ENCODE results near the gene WASF3.
"Not testable (repeated sequence)": the region's sequence is repeated elsewhere in the genome, so short reads cannot be mapped to it uniquely, and the experiment has no call there.

WASF3 gene

GRCh38 chr13:26713341-26713740 is 155.9 kb downstream of the WASF3 start:
- H3K27me3 ChIP-seq (ENCODE audit: control insufficient read depth, insufficient read depth, low read length) = 0 out of 2 replicates have a peak, but pooled peaks cover 4% of the 10 kb centered on the region
- 0 out of 2 replicates have a peak, but pooled peaks cover 3% of the 10 kb centered on the region for H3K9me3 ChIP-seq (ENCODE audit: control insufficient read depth, insufficient read depth, low read length)
- H3K36me3 ChIP-seq (ENCODE audit: control insufficient read depth, insufficient read depth, low read length) = no peaks in the 10 kb centered on the region
- no peak overlapping the region for H3K9ac ChIP-seq (ENCODE audit: low read depth, low read length)
- H3K4me1 ChIP-seq (ENCODE audit: control insufficient read depth, insufficient read depth, low read length) = peaks cover 6% of the 10 kb centered on the region; the same call in 1 of the 2 replicates
- H3K27ac ChIP-seq (ENCODE audit: low read depth, low read length) = no peak overlapping the region
- H3K4me3 ChIP-seq (ENCODE audit: low read depth, low read length) = no peak overlapping the region

DNA sequence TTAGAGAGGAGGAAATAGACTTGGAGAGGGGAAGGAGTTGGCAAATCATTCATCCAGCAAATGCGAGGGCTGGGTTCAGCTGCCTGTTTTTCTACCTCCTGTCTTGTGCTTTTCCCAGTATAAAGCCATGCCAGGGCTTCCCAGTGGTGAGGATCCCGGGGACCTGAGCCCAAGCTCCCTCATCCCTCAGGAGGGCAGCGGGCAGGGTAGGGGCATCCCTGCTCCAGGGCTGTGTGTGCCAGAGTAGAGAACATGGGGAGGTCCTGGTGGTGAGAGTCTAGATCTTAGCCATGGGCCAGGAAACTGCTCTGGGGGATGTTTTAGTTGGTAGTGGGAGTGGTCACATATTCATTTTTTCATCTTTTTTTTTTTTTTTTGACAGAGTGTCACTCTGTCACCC is 159.5 kb downstream of the WASF3 start:
- Histone ChIP-seq H3K4me1 (ENCODE audit: control insufficient read depth, insufficient read depth, low read length) (no peaks in the 10 kb centered on the region), H3K9ac (ENCODE audit: low read depth, low read length) (no peak overlapping the region), H3K27me3 (ENCODE audit: control insufficient read depth, insufficient read depth, low read length) (no peaks in the 10 kb centered on the region), H3K27ac (ENCODE audit: low read depth, low read length) (no peak overlapping the region), H3K4me3 (ENCODE audit: low read depth, low read length) (no peak overlapping the region), H3K36me3 (ENCODE audit: control insufficient read depth, insufficient read depth, low read length) (no peaks in the 10 kb centered on the region), H3K9me3 (ENCODE audit: control insufficient read depth, insufficient read depth, low read length) (peaks cover 3% of the 10 kb centered on the region; the same call in 1 of the 2 replicates)

- H3K27ac ChIP-seq (ENCODE audit: low read depth, low read length) = no peak overlapping the region
- no peak overlapping the region for H3K9ac ChIP-seq (ENCODE audit: low read depth, low read length)
- no peak overlapping the region for H3K4me3 ChIP-seq (ENCODE audit: low read depth, low read length)
- no peaks in the 10 kb centered on the region for H3K4me1 ChIP-seq (ENCODE audit: control insufficient read depth, insufficient read depth, low read length)
- H3K27me3 ChIP-seq (ENCODE audit: control insufficient read depth, insufficient read depth, low read length) = no peaks in the 10 kb centered on the region
- H3K9me3 ChIP-seq (ENCODE audit: control insufficient read depth, insufficient read depth, low read length) = no peaks in the 10 kb centered on the region; the same call in 1 of the 2 replicates
- no peaks in the 10 kb centered on the region for H3K36me3 ChIP-seq (ENCODE audit: control insufficient read depth, insufficient read depth, low read length)
Measured at GRCh38 chr13:26718146-26718545, 160.7 kb downstream of the WASF3 start.

DNA sequence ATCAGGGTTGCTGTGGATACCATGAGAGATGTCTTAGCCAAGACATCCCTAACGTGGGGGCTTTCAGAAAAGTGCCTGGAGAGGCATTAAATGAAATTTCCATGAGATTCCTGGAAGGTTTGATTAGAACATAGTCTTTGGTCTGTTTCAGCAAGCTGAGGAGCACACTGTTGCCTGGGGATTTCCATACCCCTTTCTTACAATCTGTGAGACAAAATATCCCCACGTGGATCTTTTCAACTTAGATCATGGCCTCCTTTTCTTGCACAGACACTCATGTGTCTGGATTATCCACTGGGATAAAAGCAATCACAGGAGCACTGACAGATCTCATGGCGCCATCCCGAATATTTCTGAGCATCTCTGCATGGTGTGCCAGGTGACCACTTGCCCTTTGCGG is 161.4 kb downstream of the WASF3 start:
- Histone ChIP-seq H3K9ac (ENCODE audit: low read depth, low read length) (no peak overlapping the region), H3K9me3 (ENCODE audit: control insufficient read depth, insufficient read depth, low read length) (no peaks in the 10 kb centered on the region; the same call in 1 of the 2 replicates), H3K36me3 (ENCODE audit: control insufficient read depth, insufficient read depth, low read length) (no peaks in the 10 kb centered on the region), H3K4me1 (ENCODE audit: control insufficient read depth, insufficient read depth, low read length) (no peaks in the 10 kb centered on the region), H3K27me3 (ENCODE audit: control insufficient read depth, insufficient read depth, low read length) (no peaks in the 10 kb centered on the region), H3K27ac (ENCODE audit: low read depth, low read length) (no peak overlapping the region), H3K4me3 (ENCODE audit: low read depth, low read length) (no peak overlapping the region)

GRCh38 chr13:26719356-26719945 is 162.0 kb downstream of the WASF3 start:
- Histone ChIP-seq H3K27me3 (ENCODE audit: control insufficient read depth, insufficient read depth, low read length) (no peaks in the 10 kb centered on the region), H3K4me1 (ENCODE audit: control insufficient read depth, insufficient read depth, low read length) (no peaks in the 10 kb centered on the region), H3K27ac (ENCODE audit: low read depth, low read length) (no peak overlapping the region), H3K36me3 (ENCODE audit: control insufficient read depth, insufficient read depth, low read length) (no peaks in the 10 kb centered on the region), H3K4me3 (ENCODE audit: low read depth, low read length) (no peak overlapping the region), H3K9ac (ENCODE audit: low read depth, low read length) (no peak overlapping the region), H3K9me3 (ENCODE audit: control insufficient read depth, insufficient read depth, low read length) (no peaks in the 10 kb centered on the region; the same call in 1 of the 2 replicates)

DNA sequence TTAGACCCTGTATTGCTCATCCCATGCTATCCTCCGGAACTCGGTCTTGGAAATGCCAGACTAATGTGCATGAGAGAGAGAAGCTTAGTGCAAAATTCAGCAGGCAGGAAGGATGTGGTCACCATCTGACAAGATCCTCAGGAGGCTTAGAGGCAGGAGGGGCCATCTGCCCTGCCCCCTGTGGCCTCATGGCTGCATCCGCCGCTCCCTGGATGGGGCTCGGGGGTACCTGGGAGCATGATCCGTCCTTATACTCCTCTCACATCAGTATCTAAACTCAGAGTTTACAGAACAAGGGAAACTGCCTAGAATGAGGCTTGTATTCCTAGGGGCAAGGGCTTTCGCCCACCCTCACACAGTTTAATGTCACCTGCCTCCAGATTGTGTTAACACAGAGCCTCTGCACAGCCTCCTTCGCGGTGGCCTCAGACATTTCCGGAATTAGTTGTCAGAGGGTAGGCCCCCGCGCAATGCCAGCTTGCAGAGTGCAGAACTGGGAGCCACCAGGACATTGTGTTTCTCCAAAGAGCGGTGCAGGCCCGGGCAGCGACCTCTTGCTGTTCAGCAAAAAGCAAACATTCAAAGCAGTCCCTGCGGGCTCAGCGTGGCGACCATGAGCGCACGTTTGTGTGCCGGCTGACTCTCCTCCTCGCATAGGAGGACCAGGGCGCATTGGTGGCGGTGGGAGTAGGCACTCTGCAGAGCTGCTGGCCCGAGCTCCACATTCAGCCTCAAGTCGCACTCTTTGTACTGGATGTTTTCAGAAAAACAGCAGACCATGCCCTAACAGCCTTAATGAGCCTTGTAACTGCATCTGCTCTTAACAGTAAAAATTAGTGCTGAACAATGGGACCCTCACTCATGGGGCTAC is 164.0 kb downstream of the WASF3 start:
- Histone ChIP-seq H3K9ac (ENCODE audit: low read depth, low read length) (no peak overlapping the region), H3K4me3 (ENCODE audit: low read depth, low read length) (no peak overlapping the region), H3K36me3 (ENCODE audit: control insufficient read depth, insufficient read depth, low read length) (no peaks in the 10 kb centered on the region), H3K9me3 (ENCODE audit: control insufficient read depth, insufficient read depth, low read length) (no peaks in the 10 kb centered on the region; the same call in 1 of the 2 replicates), H3K27ac (ENCODE audit: low read depth, low read length) (no peak overlapping the region), H3K4me1 (ENCODE audit: control insufficient read depth, insufficient read depth, low read length) (no peaks in the 10 kb centered on the region), H3K27me3 (ENCODE audit: control insufficient read depth, insufficient read depth, low read length) (no peaks in the 10 kb centered on the region)

GRCh38 chr13:26722321-26722720 is 164.8 kb downstream of the WASF3 start:
- H3K4me1 ChIP-seq (ENCODE audit: control insufficient read depth, insufficient read depth, low read length) = no peaks in the 10 kb centered on the region
- H3K9ac ChIP-seq (ENCODE audit: low read depth, low read length) = no peak overlapping the region
- H3K27me3 ChIP-seq (ENCODE audit: control insufficient read depth, insufficient read depth, low read length) = no peaks in the 10 kb centered on the region
- no peak overlapping the region for H3K27ac ChIP-seq (ENCODE audit: low read depth, low read length)
- H3K36me3 ChIP-seq (ENCODE audit: control insufficient read depth, insufficient read depth, low read length) = no peaks in the 10 kb centered on the region
- H3K4me3 ChIP-seq (ENCODE audit: low read depth, low read length) = no peak overlapping the region
- H3K9me3 ChIP-seq (ENCODE audit: control insufficient read depth, insufficient read depth, low read length) = no peaks in the 10 kb centered on the region; the same call in 1 of the 2 replicates

DNA sequence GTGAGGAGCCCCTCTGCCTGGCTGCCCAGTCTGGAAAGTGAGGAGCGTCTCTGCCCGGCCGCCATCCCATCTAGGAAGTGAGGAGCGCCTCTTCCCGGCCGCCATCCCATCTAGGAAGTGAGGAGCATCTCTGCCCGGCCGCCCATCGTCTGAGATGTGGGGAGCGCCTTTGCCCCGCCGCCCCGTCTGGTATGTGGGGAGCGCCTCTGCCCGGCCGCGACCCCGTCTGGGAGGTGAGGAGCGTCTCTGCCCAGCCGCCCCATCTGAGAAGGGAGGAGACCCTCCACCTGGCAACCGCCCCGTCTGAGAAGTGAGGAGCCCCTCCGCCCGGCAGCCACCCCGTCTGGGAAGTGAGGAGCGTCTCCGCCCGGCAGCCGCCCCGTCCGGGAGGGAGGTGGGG is 166.1 kb downstream of the WASF3 start:
- H3K9ac ChIP-seq (ENCODE audit: low read depth, low read length); H3K27me3 ChIP-seq (ENCODE audit: control insufficient read depth, insufficient read depth, low read length); H3K4me1 ChIP-seq (ENCODE audit: control insufficient read depth, insufficient read depth, low read length); H3K27ac ChIP-seq (ENCODE audit: low read depth, low read length); H3K36me3 ChIP-seq (ENCODE audit: control insufficient read depth, insufficient read depth, low read length); H3K4me3 ChIP-seq (ENCODE audit: low read depth, low read length); H3K9me3 ChIP-seq (ENCODE audit: control insufficient read depth, insufficient read depth, low read length): not testable (repeated sequence)

DNA sequence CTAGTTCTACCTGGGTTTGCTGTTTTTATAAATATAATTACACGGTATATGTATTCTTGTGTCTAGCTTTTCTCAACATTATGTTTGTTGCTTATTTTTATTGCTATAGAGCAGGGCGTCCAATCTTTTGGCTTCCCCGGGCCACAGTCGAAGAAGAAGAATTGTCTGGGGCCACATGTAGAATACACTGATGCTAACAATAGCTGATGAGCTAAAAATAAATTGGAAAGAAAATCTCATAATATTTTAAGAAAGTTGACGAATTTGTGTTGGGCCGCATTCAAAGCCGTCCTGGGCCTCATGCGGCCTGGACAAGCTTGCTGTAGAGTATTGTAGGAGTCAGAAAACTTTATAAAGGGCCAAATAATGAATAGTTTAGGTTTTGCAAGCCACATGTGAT is 169.2 kb downstream of the WASF3 start:
- Histone ChIP-seq H3K36me3 (ENCODE audit: control insufficient read depth, insufficient read depth, low read length) (no peaks in the 10 kb centered on the region), H3K9ac (ENCODE audit: low read depth, low read length) (no peak overlapping the region), H3K27me3 (ENCODE audit: control insufficient read depth, insufficient read depth, low read length) (no peaks in the 10 kb centered on the region), H3K27ac (ENCODE audit: low read depth, low read length) (no peak overlapping the region), H3K4me3 (ENCODE audit: low read depth, low read length) (no peak overlapping the region), H3K9me3 (ENCODE audit: control insufficient read depth, insufficient read depth, low read length) (no peaks in the 10 kb centered on the region; the same call in 1 of the 2 replicates), H3K4me1 (ENCODE audit: control insufficient read depth, insufficient read depth, low read length) (no peaks in the 10 kb centered on the region)

- Histone ChIP-seq H3K27me3 (ENCODE audit: control insufficient read depth, insufficient read depth, low read length) (no peaks in the 10 kb centered on the region), H3K27ac (ENCODE audit: low read depth, low read length) (no peak overlapping the region), H3K9me3 (ENCODE audit: control insufficient read depth, insufficient read depth, low read length) (no peaks in the 10 kb centered on the region; the same call in 1 of the 2 replicates), H3K4me3 (ENCODE audit: low read depth, low read length) (no peak overlapping the region), H3K9ac (ENCODE audit: low read depth, low read length) (no peak overlapping the region), H3K4me1 (ENCODE audit: control insufficient read depth, insufficient read depth, low read length) (no peaks in the 10 kb centered on the region), H3K36me3 (ENCODE audit: control insufficient read depth, insufficient read depth, low read length) (no peaks in the 10 kb centered on the region)
Measured at GRCh38 chr13:26727122-26727521, 169.6 kb downstream of the WASF3 start.

- Histone ChIP-seq H3K36me3 (ENCODE audit: control insufficient read depth, insufficient read depth, low read length) (no peaks in the 10 kb centered on the region), H3K9ac (ENCODE audit: low read depth, low read length) (no peak overlapping the region), H3K27me3 (ENCODE audit: control insufficient read depth, insufficient read depth, low read length) (no peaks in the 10 kb centered on the region), H3K9me3 (ENCODE audit: control insufficient read depth, insufficient read depth, low read length) (no peaks in the 10 kb centered on the region; the same call in 1 of the 2 replicates), H3K4me1 (ENCODE audit: control insufficient read depth, insufficient read depth, low read length) (no peaks in the 10 kb centered on the region), H3K4me3 (ENCODE audit: low read depth, low read length) (no peak overlapping the region), H3K27ac (ENCODE audit: low read depth, low read length) (no peak overlapping the region)
Measured at GRCh38 chr13:26727633-26728032, 170.2 kb downstream of the WASF3 start.

Measured in HUES48 (cell line).